Measurements from ENCODE around the gene BTD. TPM values are rescaled to one million over a fixed set of nuclear protein-coding genes. Genes with fewer than 3 reads are reported as not detected.

Gene BTD
- total and polyA plus RNA-seq, 10 of the 15 experiments (the other 5 are each of a cell fraction or from before 2014, with no cell fraction given) = 3.4 to 10.3 (median 5.0) TPM

GRCh38 chr3:15683253-15683652 is 81.7 kb downstream of the BTD start:
- ChIA-PET SMC1A (ENCODE audit: uncharacterized antibody, unreplicated experiment) (interaction anchor here (0.8 to 2.8 kb wide), 16 partner anchors 11 to 128 kb away, joined by 3 to 13 read pairs (median 3); no protein-coding TSS in a partner anchor), CTCF (interaction anchor here (0.8 to 2.1 kb wide), 6 partner anchors 9 to 133 kb away, joined by 3 to 7 read pairs (median 4); no protein-coding TSS in a partner anchor), POLR2A (no interaction called here), RAD21 (ENCODE audit: unreplicated experiment) (interaction anchor here (0.8 to 2.4 kb wide), 3 partner anchors 30 to 129 kb away, joined by 4 to 9 read pairs (median 8); no protein-coding TSS in a partner anchor)
- Histone ChIP-seq H3K4me3 (no peak overlapping the region), H3K79me2 (ENCODE audit: control insufficient read depth, insufficient read depth, low read length) (no peaks in the 10 kb centered on the region), H3K4me2 (ENCODE audit: control insufficient read depth, insufficient read depth) (no peak overlapping the region), H3K4me1 (ENCODE audit: control insufficient read depth, insufficient read depth, low read length) (no peaks in the 10 kb centered on the region), H3K27me3 (replicated peaks in 1 of 2; ENCODE audit: control insufficient read depth in 2 of 2, insufficient read depth in 2 of 2, low read length in 1 of 2) (no peaks in the 10 kb centered on the region), H3K9me3 (replicated peaks; ENCODE audit: control insufficient read depth, insufficient read depth, low read length) (no peaks in the 10 kb centered on the region), H2AFZ (ENCODE audit: control insufficient read depth, low read depth, low read length) (no peak overlapping the region), H4K20me1 (ENCODE audit: control insufficient read depth, insufficient read depth) (no peaks in the 10 kb centered on the region), H3K36me3 (ENCODE audit: control insufficient read depth in 2 of 2, insufficient read depth in 2 of 2, low read length in 1 of 2) (peaks cover 5 to 14% of the 10 kb centered on the region in 2 experiments), H3K27ac (ENCODE audit: control insufficient read depth, insufficient read depth) (no peak overlapping the region), H3K9ac (ENCODE audit: control insufficient read depth, insufficient read depth, low read length) (no peak overlapping the region)
- in situ Hi-C loops (cut with MboI) (no loop called here), intact Hi-C loops (cut with micrococcal nuclease; ENCODE audit: unreplicated experiment) (no loop called here)
- 100% methylated on average over 1 of the region's 1 CpG for WGBS (ENCODE audit: insufficient coverage, insufficient replicate concordance, low lambda C conversion rate, missing lambda C conversion rate)
- DNase-seq (ENCODE audit: low read depth, low spot score) = no peak
- TF ChIP-seq ZNF622 (IDR thresholded peaks at IDR 0.05) = no peak
- no peak for TF ChIP-seq NFIC (IDR thresholded peaks at IDR 0.05; ENCODE audit: low read depth, low read length)
- TF ChIP-seq E4F1 (IDR thresholded peaks at IDR 0.05; ENCODE audit: borderline replicate concordance, partially characterized antibody) = no peak
- no peak for TF ChIP-seq HCFC1 (IDR thresholded peaks at IDR 0.05; ENCODE audit: low read length)
- TF ChIP-seq HDAC6 (IDR thresholded peaks at IDR 0.05; ENCODE audit: unreplicated experiment) = no peak
- TF ChIP-seq JUND (IDR thresholded peaks at IDR 0.05; ENCODE audit: low read depth, low read length) = no peak
- TF ChIP-seq PBX3 (IDR thresholded peaks at IDR 0.05; ENCODE audit: insufficient replicate concordance, low read depth, low read length) = no peak
- TF ChIP-seq STAT3 (IDR thresholded peaks at IDR 0.05; ENCODE audit: low read depth, low read length) = no peak
- no TSS peak for BruUV-seq (replicated peaks)
- ATAC-seq = no peak
- no peak for FAIRE-seq
